ENCODE data around the gene CSTF2. TPM values are rescaled to one million over a fixed set of nuclear protein-coding genes. Genes with fewer than 3 reads are reported as not detected.

CSTF2 gene
- total RNA-seq, 1 experiment from 2014 or later: 39.2 TPM

- Histone ChIP-seq H3K27me3 (replicated peaks; ENCODE audit: insufficient read depth, low read depth, low read length, poor library complexity) (no peaks in the 10 kb centered on the region), H3K4me1 (ENCODE audit: insufficient read depth, low read length, poor library complexity, severe bottlenecking) (no peaks in the 10 kb centered on the region), H3K27ac (ENCODE audit: low read depth, low read length, poor library complexity, severe bottlenecking) (no peak overlapping the region), H3K4me3 (ENCODE audit: low read depth, low read length, poor library complexity, severe bottlenecking) (no peak overlapping the region), H3K36me3 (ENCODE audit: insufficient read depth, low read length, poor library complexity, severe bottlenecking) (no peaks in the 10 kb centered on the region), H3K9me3 (ENCODE audit: low read depth, low read length, poor library complexity, severe bottlenecking) (no peaks in the 10 kb centered on the region)
- no peak for TF ChIP-seq EZH2 (IDR thresholded peaks at IDR 0.05; ENCODE audit: borderline replicate concordance, low read depth, low read length, poor library complexity, severe bottlenecking)
- TF ChIP-seq CTCF (conservative IDR thresholded peaks at IDR 0.05; ENCODE audit: low read depth, low read length): no peak
- POLR2A ChIA-PET (ENCODE audit: low non-redundant PET): no interaction called here
- intact Hi-C loops (cut with micrococcal nuclease; ENCODE audit: unreplicated experiment): no loop called here
- CTCF ChIA-PET: no interaction called here
- BruUV-seq (replicated peaks): no TSS peak
- DNase-seq (ENCODE audit: low spot score): no peak
Observed at GRCh38 chrX:100863326-100863864, 43.2 kb downstream of the CSTF2 start.

DNA sequence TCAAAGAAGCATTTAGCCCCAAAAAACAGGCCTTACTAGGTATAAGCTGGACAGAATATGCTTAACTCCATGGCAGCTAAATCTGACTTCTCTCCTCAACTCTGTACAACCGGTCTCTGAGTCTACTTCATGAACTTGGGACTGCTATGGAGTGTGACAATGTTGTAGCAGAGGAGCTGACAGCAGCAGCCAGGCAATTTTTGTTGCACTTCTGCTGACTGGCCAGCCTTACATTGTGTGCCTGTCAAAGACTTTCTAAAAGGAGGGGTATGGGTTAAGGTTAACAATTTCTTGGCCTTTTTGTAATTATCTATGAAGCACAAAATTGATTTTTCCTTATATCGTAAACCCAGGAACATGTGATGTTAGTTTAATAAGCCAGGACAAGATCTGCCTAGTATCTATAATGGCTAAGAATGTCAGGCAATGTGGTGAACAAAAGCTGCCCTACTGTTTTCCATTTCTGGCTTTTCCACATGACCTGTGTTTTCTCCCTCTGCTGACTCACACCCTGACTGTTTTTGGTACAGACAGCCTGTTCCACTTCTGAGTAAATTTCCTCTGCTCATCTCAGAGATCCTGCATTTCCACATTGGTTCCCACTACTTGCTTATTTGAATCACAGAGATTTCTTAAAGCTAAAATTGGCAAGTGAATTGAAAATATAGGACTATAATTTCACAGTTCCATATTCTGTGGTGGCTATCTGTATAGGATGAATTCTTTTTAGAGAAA lies 44.6 kb downstream of the CSTF2 start:
- Histone ChIP-seq H3K27ac (ENCODE audit: low read depth, low read length, poor library complexity, severe bottlenecking) (no peak overlapping the region), H3K27me3 (replicated peaks; ENCODE audit: insufficient read depth, low read depth, low read length, poor library complexity) (no peaks in the 10 kb centered on the region), H3K4me1 (ENCODE audit: insufficient read depth, low read length, poor library complexity, severe bottlenecking) (no peaks in the 10 kb centered on the region), H3K9me3 (ENCODE audit: low read depth, low read length, poor library complexity, severe bottlenecking) (no peaks in the 10 kb centered on the region), H3K4me3 (ENCODE audit: low read depth, low read length, poor library complexity, severe bottlenecking) (no peak overlapping the region), H3K36me3 (ENCODE audit: insufficient read depth, low read length, poor library complexity, severe bottlenecking) (no peaks in the 10 kb centered on the region)
- intact Hi-C loops (cut with micrococcal nuclease; ENCODE audit: unreplicated experiment): no loop called here
- ChIA-PET CTCF (no interaction called here), POLR2A (ENCODE audit: low non-redundant PET) (no interaction called here)
- no peak for DNase-seq (ENCODE audit: low spot score)
- BruUV-seq (replicated peaks): no TSS peak
- TF ChIP-seq CTCF (conservative IDR thresholded peaks at IDR 0.05; ENCODE audit: low read depth, low read length) (no peak), EZH2 (IDR thresholded peaks at IDR 0.05; ENCODE audit: borderline replicate concordance, low read depth, low read length, poor library complexity, severe bottlenecking) (no peak)

DNA sequence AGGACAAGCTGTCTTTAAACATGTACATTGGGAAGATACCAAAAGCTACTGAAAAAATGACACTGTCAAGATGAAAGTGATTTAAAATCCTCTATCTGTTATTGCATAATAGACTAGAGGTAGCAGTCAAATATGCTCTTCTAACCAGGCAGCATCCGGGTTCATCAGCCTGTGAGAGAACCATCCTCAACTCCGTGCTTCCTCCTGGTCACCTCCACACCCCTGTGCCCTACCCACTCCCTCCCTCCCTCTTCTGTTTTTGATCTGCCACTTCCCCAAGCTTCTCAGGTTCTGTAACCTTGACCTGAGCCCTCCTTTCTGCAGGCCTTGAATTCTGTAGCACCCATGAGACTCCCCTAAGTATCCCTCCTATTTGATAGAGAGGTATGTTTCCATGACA lies 48.1 kb downstream of the CSTF2 start:
- H3K9me3 ChIP-seq (ENCODE audit: low read depth, low read length, poor library complexity, severe bottlenecking): no peaks in the 10 kb centered on the region
- CTCF ChIA-PET: no interaction called here
- no peak for TF ChIP-seq CTCF (conservative IDR thresholded peaks at IDR 0.05; ENCODE audit: low read depth, low read length)
- no TSS peak for BruUV-seq (replicated peaks)
- intact Hi-C loops (cut with micrococcal nuclease; ENCODE audit: unreplicated experiment): no loop called here
- no peak overlapping the region for H3K4me3 ChIP-seq (ENCODE audit: low read depth, low read length, poor library complexity, severe bottlenecking)
- POLR2A ChIA-PET (ENCODE audit: low non-redundant PET): no interaction called here
- DNase-seq (ENCODE audit: low spot score): no peak
- no peaks in the 10 kb centered on the region for H3K36me3 ChIP-seq (ENCODE audit: insufficient read depth, low read length, poor library complexity, severe bottlenecking)
- no peaks in the 10 kb centered on the region for H3K4me1 ChIP-seq (ENCODE audit: insufficient read depth, low read length, poor library complexity, severe bottlenecking)
- no peaks in the 10 kb centered on the region for H3K27me3 ChIP-seq (replicated peaks; ENCODE audit: insufficient read depth, low read depth, low read length, poor library complexity)
- no peak overlapping the region for H3K27ac ChIP-seq (ENCODE audit: low read depth, low read length, poor library complexity, severe bottlenecking)

Measured in A673 (cell line).